ENCODE results near the gene SPIRE2.

- TF ChIP-seq EZH2phosphoT487 (IDR thresholded peaks at IDR 0.05; ENCODE audit: low read depth, severe bottlenecking, unreplicated experiment) (no peak), CTCF (IDR thresholded peaks at IDR 0.05; ENCODE audit: poor library complexity) (no peak)
These were observed 775 bp downstream of the SPIRE2 start for GRCh38 chr16:89828870-89829629.

Data from hepatocyte (in vitro differentiated cells).